Mesenchymal stem cell (in vitro differentiated cells and primary cell): ENCODE measurements around the gene CTRB1.
"Not testable (repeated sequence)": the region's sequence is repeated elsewhere in the genome, so short reads cannot be mapped to it uniquely, and the experiment has no call there.

Experiments
- DNase-seq: peaks from one replicate; pipeline ENCODE4 v3.0.0-alpha.2; 2013
- H2AFZ ChIP-seq: one replicate; pipeline ENCODE4 v1.6.1; 2013; ENCODE audit warnings: low read depth, mild to moderate bottlenecking, control low read depth, inconsistent platforms, low read length, moderate library complexity
- H2AK5ac ChIP-seq: 2 replicates; pipeline ENCODE4 v1.6.1; 2013; ENCODE audit warnings: low read length, moderate library complexity, mild to moderate bottlenecking, inconsistent platforms; ENCODE audit not compliant: severe bottlenecking
- H2BK120ac ChIP-seq: one replicate; pipeline ENCODE4 v1.6.1; 2013; ENCODE audit warnings: low read depth, mild to moderate bottlenecking, inconsistent platforms, low read length, moderate library complexity
- H2BK12ac ChIP-seq, 2 experiments: one replicate each; pipeline ENCODE4 v1.6.1; 2013; ENCODE audit warnings: inconsistent platforms in 2 of 2, low read length in 2 of 2, mild to moderate bottlenecking in 2 of 2, moderate library complexity in 2 of 2, control low read depth in 1 of 2
- H2BK15ac ChIP-seq: one replicate; pipeline ENCODE4 v1.6.1; 2013; ENCODE audit warnings: mild to moderate bottlenecking, low read depth, inconsistent platforms; ENCODE audit not compliant: poor library complexity, severe bottlenecking
- H2BK5ac ChIP-seq: 2 replicates; pipeline ENCODE4 v1.6.1; 2013; ENCODE audit warnings: low read depth, mild to moderate bottlenecking, low read length, control low read depth, inconsistent platforms; ENCODE audit not compliant: poor library complexity, severe bottlenecking
- H3K14ac ChIP-seq, 2 experiments: one replicate each; pipeline ENCODE4 v1.6.1; 2013; ENCODE audit warnings: inconsistent platforms in 2 of 2, low read length in 2 of 2, control low read depth in 1 of 2, mild to moderate bottlenecking in 1 of 2, moderate library complexity in 1 of 2
- H3K18ac ChIP-seq, 2 experiments: one replicate each; pipeline ENCODE4 v1.6.1; 2013; ENCODE audit warnings: inconsistent platforms in 2 of 2, low read length in 2 of 2, control low read depth in 1 of 2, low read depth in 1 of 2, mild to moderate bottlenecking in 1 of 2
- H3K23ac ChIP-seq, 2 experiments: one replicate each; pipeline ENCODE4 v1.6.1; 2013; ENCODE audit warnings: inconsistent platforms in 2 of 2, low read length in 2 of 2, mild to moderate bottlenecking in 2 of 2, moderate library complexity in 2 of 2, control low read depth in 1 of 2
- H3K27ac ChIP-seq: 2 replicates; pipeline ENCODE4 v1.5.1; 2013; ENCODE audit warnings: mild to moderate bottlenecking, moderate library complexity, low read length, control low read depth, inconsistent platforms; ENCODE audit not compliant: poor library complexity, severe bottlenecking
- H3K27me3 ChIP-seq, 2 experiments: 2 replicates each; pipeline versions ENCODE4 v1.6.1 to v1.7.0; 2013; ENCODE audit warnings: low read length in 2 of 2, mild to moderate bottlenecking in 2 of 2, moderate library complexity in 2 of 2, control low read depth in 1 of 2, inconsistent platforms in 1 of 2; ENCODE audit not compliant: control insufficient read depth in 1 of 2, insufficient read depth in 1 of 2
- H3K36me3 ChIP-seq, 2 experiments: 2 replicates each; pipeline versions ENCODE4 v1.6.1 to v1.7.0; 2013; ENCODE audit warnings: low read length in 2 of 2, control low read depth in 1 of 2, inconsistent platforms in 1 of 2, low read depth in 1 of 2, mild to moderate bottlenecking in 1 of 2; ENCODE audit not compliant: insufficient read depth in 2 of 2, control insufficient read depth in 1 of 2
- H3K4ac ChIP-seq, 2 experiments: one replicate each; pipeline ENCODE4 v1.6.1; 2013; ENCODE audit warnings: inconsistent platforms in 2 of 2, low read length in 2 of 2, mild to moderate bottlenecking in 2 of 2, moderate library complexity in 2 of 2, control low read depth in 1 of 2, low read depth in 1 of 2
- H3K4me1 ChIP-seq: 2 replicates; pipeline ENCODE4 v1.6.1; 2013; ENCODE audit warnings: low read depth, low read length, control low read depth; ENCODE audit not compliant: control insufficient read depth, insufficient read depth
- H3K4me2 ChIP-seq: 2 replicates; pipeline ENCODE4 v1.6.1; 2013; ENCODE audit warnings: low read length, mild to moderate bottlenecking, inconsistent platforms; ENCODE audit not compliant: poor library complexity, severe bottlenecking
- H3K4me3 ChIP-seq, 2 experiments: 2 replicates each; pipeline versions ENCODE4 v1.5.1 to v1.7.0; 2013; ENCODE audit warnings: low read length in 2 of 2, mild to moderate bottlenecking in 2 of 2, control low read depth in 1 of 2, low read depth in 1 of 2; ENCODE audit not compliant: insufficient read depth in 1 of 2
- H3K79me1 ChIP-seq: replicated peaks from 2 replicates; pipeline ENCODE4 v1.6.1; 2013; ENCODE audit warnings: mild to moderate bottlenecking, control low read depth, low read length, inconsistent platforms; ENCODE audit not compliant: poor library complexity, severe bottlenecking
- H3K9ac ChIP-seq: 2 replicates; pipeline ENCODE4 v1.7.0; 2013; ENCODE audit warnings: mild to moderate bottlenecking, low read length, moderate library complexity
- H3K9me3 ChIP-seq: 2 replicates; pipeline ENCODE4 v1.7.0; 2013; ENCODE audit warnings: mild to moderate bottlenecking, low read length; ENCODE audit not compliant: control insufficient read depth
- H4K8ac ChIP-seq: one replicate; pipeline ENCODE4 v1.6.1; 2013; ENCODE audit warnings: inconsistent platforms, mild to moderate bottlenecking, low read length, moderate library complexity
- H4K91ac ChIP-seq: one replicate; pipeline ENCODE4 v1.6.1; 2013; ENCODE audit warnings: mild to moderate bottlenecking, low read length, inconsistent platforms
- WGBS: methylation state at CpG from one replicate; pipeline ENCODE4 v1.1.7; 2013; ENCODE audit warnings: mixed read lengths; 5-methylcytosine and 5-hydroxymethylcytosine counted together

CTRB1 gene

DNA sequence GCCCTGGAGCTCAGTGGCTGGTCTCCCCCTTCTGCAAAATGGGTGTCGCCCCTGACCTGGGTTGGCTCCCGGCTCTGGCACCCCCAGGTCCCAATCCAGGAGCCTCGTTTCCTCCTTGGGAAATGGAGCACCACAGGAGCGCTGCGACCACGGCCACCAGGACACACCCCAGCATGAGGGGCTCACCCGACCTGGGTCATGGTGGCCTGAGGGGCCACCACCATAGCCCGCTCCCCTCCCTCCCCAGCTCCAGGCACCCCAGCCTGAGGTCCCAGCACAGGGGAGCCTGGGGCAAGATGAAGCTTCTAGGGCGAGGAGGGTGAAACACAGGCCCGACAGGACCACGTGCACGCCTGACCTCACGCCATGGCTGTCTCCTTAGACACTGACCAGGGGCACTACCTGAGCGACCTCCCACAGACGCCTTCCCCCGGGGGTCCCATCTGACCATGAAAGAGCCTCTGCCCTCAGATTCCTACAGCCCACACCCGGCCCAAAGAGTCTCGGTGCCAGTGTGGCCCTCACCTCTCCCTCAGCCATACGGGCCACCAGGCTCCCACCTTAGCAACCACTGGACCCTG is 20.8 kb downstream of the CTRB1 start:
- WGBS = 93% methylated on average over 19 of the region's 19 CpGs
- peak overlapping the region; percentile 72 for H2AK5ac ChIP-seq

DNA sequence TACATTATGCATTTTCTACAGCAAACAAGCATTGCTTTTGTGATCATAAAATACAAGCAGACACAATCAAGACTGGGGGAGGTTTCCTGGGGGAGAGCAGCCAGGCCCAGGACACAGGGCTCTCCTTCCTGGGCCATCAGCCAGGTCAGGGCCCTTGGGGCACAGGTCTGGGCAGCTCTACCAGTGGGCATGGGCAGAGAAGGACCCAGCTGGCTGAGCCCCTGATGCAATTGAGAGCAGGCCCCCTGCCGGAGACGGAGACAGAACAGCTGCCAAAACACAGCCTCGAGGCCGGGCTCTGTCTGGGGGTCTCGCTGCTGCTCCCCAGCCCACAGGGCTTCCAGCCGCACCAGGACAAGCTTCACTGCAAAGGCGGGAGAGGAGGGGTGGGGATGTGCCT is 21.8 kb downstream of the CTRB1 start:
- not testable (repeated sequence) for DNase-seq, H3K9me3 ChIP-seq, H3K4ac ChIP-seq, H3K23ac ChIP-seq, H3K27me3 ChIP-seq, H2AFZ ChIP-seq, H3K79me1 ChIP-seq, H3K4me3 ChIP-seq, H3K4me2 ChIP-seq, H3K9ac ChIP-seq, H3K14ac ChIP-seq, H3K18ac ChIP-seq, H4K8ac ChIP-seq, H2BK120ac ChIP-seq, H2BK5ac ChIP-seq
- peak overlapping the region; percentile 22 to 56 for H2BK12ac ChIP-seq
- H4K91ac ChIP-seq = peak overlapping the region; percentile 23
- H2AK5ac ChIP-seq = peak overlapping the region; percentile 27
- H3K27ac ChIP-seq = peak overlapping the region; percentile 89
- 90% methylated on average over 7 of the region's 7 CpGs for WGBS
- H2BK15ac ChIP-seq = peak overlapping the region; percentile 9
- H3K4me1 ChIP-seq = peaks cover 91% of the 10 kb centered on the region
- H3K36me3 ChIP-seq = peaks cover 42 to 85% of the 10 kb centered on the region in 2 experiments

More for the DNA sequence above, 20.8 kb downstream of the CTRB1 start:
- Histone ChIP-seq H2BK120ac (no peak overlapping the region), H3K36me3 (peaks cover 50 to 95% of the 10 kb centered on the region in 2 experiments), H4K8ac (peak overlapping the region; percentile 15), H3K4me1 (peaks cover 94% of the 10 kb centered on the region), H3K23ac (peak overlapping the region; percentile 8 to 56), H3K9me3 (no peaks in the 10 kb centered on the region), H3K9ac (peak overlapping the region; percentile 90), H2BK5ac (peak overlapping the region; percentile 40), H3K14ac (no peak overlapping the region), H3K4me3 (no peak overlapping the region), H2BK15ac (peak overlapping the region; percentile 12), H3K4ac (no peak overlapping the region), H3K27me3 (no peaks in the 10 kb centered on the region), H3K79me1 (no peaks in the 10 kb centered on the region), H2AFZ (no peak overlapping the region), H4K91ac (peak overlapping the region; percentile 43), H3K18ac (peak overlapping the region; percentile 52 to 64), H3K4me2 (peak overlapping the region; percentile 15), H2BK12ac (no peak overlapping the region), H3K27ac (peak overlapping the region; percentile 89)
- no peak for DNase-seq

DNA sequence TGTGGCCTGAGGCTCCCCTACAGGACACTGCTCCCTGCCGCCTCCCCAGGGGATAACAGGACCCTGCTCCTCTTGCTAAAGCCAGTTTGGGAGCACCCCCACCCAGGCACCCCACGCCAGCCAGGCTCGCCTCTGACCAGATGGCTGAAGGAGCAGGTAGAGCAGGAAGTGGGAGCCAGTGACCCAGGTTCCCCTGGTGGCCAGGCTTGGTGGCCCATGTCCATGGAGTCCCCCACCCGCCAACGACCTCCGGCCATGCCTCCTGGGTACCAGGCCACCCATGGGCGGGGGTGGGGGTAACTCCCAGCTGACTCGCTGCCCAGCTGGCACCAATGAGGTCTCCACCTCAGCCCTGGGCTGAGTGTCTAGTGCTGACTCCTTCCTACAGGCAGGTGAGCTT is 22.6 kb downstream of the CTRB1 start:
- no peak for DNase-seq
- no peak overlapping the region for H2BK12ac ChIP-seq
- no peak overlapping the region for H3K4me2 ChIP-seq
- H2BK120ac ChIP-seq = no peak overlapping the region
- no peak overlapping the region for H2BK15ac ChIP-seq
- H2AFZ ChIP-seq = no peak overlapping the region
- H3K4ac ChIP-seq = no peak overlapping the region
- peaks cover 92% of the 10 kb centered on the region for H3K4me1 ChIP-seq
- peak overlapping the region; percentile 45 to 74 for H3K18ac ChIP-seq
- H4K8ac ChIP-seq = peak overlapping the region; percentile 7
- H4K91ac ChIP-seq = peak overlapping the region; percentile 47
- no peaks in the 10 kb centered on the region for H3K27me3 ChIP-seq
- no peak overlapping the region for H3K4me3 ChIP-seq
- H2BK5ac ChIP-seq = peak overlapping the region; percentile 74
- H3K14ac ChIP-seq = no peak overlapping the region
- WGBS = 82% methylated on average over 8 of the region's 8 CpGs
- peak overlapping the region; percentile 78 for H2AK5ac ChIP-seq
- H3K27ac ChIP-seq = peak overlapping the region; percentile 89
- H3K9me3 ChIP-seq = no peaks in the 10 kb centered on the region
- H3K79me1 ChIP-seq = no peaks in the 10 kb centered on the region
- no peak overlapping the region for H3K9ac ChIP-seq
- no peak overlapping the region for H3K23ac ChIP-seq
- H3K36me3 ChIP-seq = peaks cover 34 to 81% of the 10 kb centered on the region in 2 experiments

- Histone ChIP-seq H3K4me1 (peaks cover 92% of the 10 kb centered on the region), H3K9me3 (no peaks in the 10 kb centered on the region), H3K4ac (peak overlapping the region in 1 of 2 experiments; percentile 49), H3K9ac (no peak overlapping the region), H4K91ac (peak overlapping the region; percentile 47), H4K8ac (peak overlapping the region; percentile 62), H3K4me3 (no peak overlapping the region), H2BK15ac (peak overlapping the region; percentile 49), H2BK120ac (no peak overlapping the region), H3K23ac (no peak overlapping the region), H3K36me3 (peaks cover 28 to 81% of the 10 kb centered on the region in 2 experiments), H3K18ac (peak overlapping the region; percentile 45 to 74), H3K27ac (peak overlapping the region; percentile 89), H2AK5ac (peak overlapping the region; percentile 78), H2BK5ac (no peak overlapping the region), H2AFZ (no peak overlapping the region), H3K79me1 (no peaks in the 10 kb centered on the region), H3K14ac (peak overlapping the region in 1 of 2 experiments; percentile 57), H3K27me3 (no peaks in the 10 kb centered on the region), H3K4me2 (no peak overlapping the region), H2BK12ac (peak overlapping the region in 1 of 2 experiments; percentile 15)
- no peak for DNase-seq
- 94% methylated on average over 13 of the region's 13 CpGs for WGBS
These were observed 23.2 kb downstream of the CTRB1 start for GRCh38 chr16:75241955-75242354.
